Fibroblast of lung (primary cell): Measurements from ENCODE around the gene TMEM233.

ENCODE experiments used
- EZH2 ChIP-seq: IDR thresholded peaks from 2 replicates; pipeline ENCODE4 v1.5.1; 2012; ENCODE audit warnings: low read length, control low read depth, mild to moderate bottlenecking; ENCODE audit errors: missing control alignments
- TF ChIP-seq, protein P1 (sequence below), 2 donors: IDR thresholded peaks in 1 of 2; conservative IDR thresholded peaks in 1 of 2; 1 replicate in 1 of 2; 2 replicates in 1 of 2; pipeline ENCODE4 v1.5.1; 2011 to 2012; ENCODE audit warnings: low read length in 2 of 2, control low read depth in 1 of 2, inconsistent platforms in 1 of 2, low read depth in 1 of 2, mild to moderate bottlenecking in 1 of 2

- TF ChIP-seq, protein P1, sequence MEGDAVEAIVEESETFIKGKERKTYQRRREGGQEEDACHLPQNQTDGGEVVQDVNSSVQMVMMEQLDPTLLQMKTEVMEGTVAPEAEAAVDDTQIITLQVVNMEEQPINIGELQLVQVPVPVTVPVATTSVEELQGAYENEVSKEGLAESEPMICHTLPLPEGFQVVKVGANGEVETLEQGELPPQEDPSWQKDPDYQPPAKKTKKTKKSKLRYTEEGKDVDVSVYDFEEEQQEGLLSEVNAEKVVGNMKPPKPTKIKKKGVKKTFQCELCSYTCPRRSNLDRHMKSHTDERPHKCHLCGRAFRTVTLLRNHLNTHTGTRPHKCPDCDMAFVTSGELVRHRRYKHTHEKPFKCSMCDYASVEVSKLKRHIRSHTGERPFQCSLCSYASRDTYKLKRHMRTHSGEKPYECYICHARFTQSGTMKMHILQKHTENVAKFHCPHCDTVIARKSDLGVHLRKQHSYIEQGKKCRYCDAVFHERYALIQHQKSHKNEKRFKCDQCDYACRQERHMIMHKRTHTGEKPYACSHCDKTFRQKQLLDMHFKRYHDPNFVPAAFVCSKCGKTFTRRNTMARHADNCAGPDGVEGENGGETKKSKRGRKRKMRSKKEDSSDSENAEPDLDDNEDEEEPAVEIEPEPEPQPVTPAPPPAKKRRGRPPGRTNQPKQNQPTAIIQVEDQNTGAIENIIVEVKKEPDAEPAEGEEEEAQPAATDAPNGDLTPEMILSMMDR (conservative IDR thresholded peaks at IDR 0.05 in 1 of 2, IDR thresholded peaks at IDR 0.05 in 1 of 2; ENCODE audit: low read depth in 1 of 2, low read length in 2 of 2), result peak; percentile 66 to 89
- TF ChIP-seq EZH2, result no peak
These were observed 74.2 kb downstream of the TMEM233 start, which contains the start of gene PRKAB1 for GRCh38 chr12:119667577-119668323.
